HG03097 (cell line): ENCODE measurements around the gene PLD1.

Experiments used
- ATAC-seq: cut with Tn5 transposase; IDR thresholded peaks from one replicate; pipeline ENCODE4 v1.9.1; 2021; ENCODE audit not compliant: unreplicated experiment, low FRiP score

The PLD1 gene

GRCh38 chr3:171678971-171679492 is 131.3 kb downstream of the PLD1 start:
- no peak for ATAC-seq

DNA sequence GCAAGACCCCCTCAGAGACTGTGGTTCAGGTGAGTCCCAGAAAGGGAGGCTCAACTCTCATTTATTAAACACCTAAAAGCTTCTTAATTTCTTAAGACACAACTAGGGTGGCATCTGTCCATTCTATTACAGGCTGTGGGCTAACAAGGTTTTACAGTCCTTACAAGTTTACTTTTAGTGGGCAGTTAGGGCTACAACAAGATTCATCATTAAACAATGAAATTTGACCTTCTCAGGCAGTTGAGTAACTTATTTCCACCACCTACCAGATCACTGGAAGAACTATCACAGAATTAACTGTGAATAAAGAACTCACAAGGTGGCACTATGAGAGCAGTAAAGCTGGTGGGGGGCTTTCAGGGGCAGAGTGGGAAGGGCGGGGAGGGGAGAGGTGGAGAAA is 132.6 kb downstream of the PLD1 start:
- no peak for ATAC-seq

DNA sequence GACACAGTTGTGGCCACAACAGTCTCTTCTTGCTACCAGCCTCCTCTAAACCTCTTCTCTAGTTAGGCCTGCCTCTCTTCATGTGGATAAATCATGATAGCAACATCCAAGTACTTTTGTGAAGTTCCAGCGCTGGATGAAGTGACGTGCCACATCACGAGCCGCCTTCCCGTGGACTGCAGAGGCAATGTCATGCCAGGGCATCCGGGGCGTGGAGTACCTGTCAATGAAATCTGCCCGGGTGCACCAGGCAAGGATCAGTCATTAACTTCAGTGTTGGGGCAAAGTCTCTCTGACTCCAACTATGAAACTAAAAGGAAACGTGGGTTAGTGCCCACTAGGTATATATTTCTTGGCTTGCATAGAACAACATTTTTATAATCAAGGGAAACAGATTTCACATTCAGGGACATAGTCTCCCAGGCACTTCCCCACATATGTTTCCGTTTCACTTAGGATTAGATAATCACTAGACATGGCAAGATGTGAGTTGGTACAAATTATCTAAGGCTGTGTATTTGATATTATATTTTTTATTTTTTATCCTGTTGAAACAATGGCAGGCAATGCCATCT is 133.6 kb downstream of the PLD1 start:
- ATAC-seq: no peak

GRCh38 chr3:171673951-171674350 is 136.3 kb downstream of the PLD1 start:
- no peak for ATAC-seq

- ATAC-seq: no peak
Measured at GRCh38 chr3:171672538-171672937, 137.7 kb downstream of the PLD1 start.

GRCh38 chr3:171672124-171672523 is 138.2 kb downstream of the PLD1 start:
- ATAC-seq: no peak

DNA sequence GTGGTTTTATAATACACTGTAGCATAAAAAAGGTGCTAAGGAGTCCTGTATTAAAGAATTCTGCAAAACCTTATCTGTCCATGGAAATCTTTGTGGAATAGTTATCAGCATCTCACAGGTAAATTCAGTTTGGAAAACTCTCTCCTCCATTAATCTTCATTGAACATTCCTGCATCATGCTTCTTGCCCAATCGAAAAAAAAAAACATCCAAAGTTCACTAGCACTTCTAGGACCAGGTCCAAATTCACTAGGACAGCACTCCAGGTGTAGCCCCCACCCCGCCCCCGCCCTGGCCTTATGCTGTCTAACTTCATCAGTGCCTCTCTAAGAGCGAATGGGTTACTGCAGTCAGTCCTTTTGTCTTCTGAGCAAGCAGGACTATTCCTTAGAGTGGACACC is 138.6 kb downstream of the PLD1 start:
- no peak for ATAC-seq

DNA sequence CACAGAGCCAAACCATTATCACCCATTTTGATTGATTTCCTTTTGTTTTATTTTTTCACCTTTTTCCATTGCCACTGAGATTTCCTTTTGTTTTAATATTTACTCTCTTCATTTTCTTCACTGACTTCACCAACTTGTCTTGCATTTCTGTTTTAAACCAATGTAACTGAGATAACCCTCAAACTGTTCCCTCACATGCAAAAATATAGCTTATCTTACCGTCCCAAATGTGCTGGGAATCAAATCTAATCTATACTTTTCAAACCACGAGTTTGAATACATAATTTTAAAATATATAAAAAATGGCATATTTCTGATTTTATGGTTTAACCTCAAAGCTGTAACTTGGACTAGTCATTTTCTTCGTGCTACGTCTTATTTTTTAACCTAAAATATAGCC is 143.8 kb downstream of the PLD1 start:
- ATAC-seq: no peak

DNA sequence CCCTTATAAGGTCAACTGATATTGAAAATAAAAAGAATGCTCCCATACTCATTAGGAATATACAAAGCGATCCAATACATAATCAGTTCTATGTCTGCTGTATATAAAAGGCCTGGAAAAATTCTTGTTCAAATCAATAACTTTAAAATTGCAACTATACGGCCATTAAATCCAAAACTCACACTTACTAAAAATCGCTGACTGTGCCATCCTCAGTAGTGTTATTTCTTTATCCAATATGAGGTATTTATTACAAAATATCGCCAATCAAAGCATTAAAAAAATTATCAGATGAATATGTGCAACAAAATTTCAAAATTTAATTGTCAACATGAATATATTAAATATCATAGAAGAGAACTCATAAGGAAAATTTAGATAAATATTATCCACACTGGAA is 146.5 kb downstream of the PLD1 start:
- no peak for ATAC-seq

GRCh38 chr3:171661484-171661883 is 148.8 kb downstream of the PLD1 start:
- ATAC-seq: no peak

DNA sequence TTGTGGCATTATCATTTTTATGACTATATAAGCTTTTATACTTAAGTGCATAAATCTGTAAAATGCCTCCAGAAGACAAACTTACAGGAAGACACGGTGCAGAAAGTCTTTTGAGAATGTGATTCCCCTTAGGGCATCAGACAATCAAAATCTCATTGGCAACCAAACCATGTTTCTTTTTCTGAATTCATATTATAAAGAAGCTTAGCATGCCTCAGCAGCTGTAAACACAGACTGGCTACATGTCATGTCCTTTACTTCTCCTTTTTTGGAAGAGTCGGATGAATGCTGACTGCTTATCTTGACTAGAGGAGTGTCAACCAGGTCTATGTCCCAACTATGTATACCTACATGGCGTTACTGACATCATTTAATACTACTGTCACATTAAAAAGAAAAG is 150.1 kb downstream of the PLD1 start:
- ATAC-seq: no peak

DNA sequence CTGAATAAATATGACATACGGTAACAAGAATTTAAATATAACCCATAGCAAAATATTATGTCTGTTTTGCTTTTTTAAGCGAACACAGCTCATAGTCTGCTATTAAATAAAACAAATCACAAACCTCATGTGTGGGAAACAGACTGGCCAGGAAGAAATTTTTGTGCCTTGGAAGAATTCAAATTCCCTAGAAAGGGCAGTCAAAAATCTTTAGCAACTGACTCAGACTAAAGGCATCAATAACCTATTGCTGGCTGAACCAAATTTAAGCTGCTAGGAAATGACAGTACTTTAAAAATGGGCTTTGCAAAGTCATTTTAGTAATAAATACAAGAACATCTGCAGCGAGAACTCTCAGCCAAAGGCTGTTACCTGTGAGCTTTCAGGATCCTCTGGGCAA is 151.4 kb downstream of the PLD1 start:
- no peak for ATAC-seq

- ATAC-seq: no peak
Measured at GRCh38 chr3:171654809-171655208, 155.5 kb downstream of the PLD1 start.

DNA sequence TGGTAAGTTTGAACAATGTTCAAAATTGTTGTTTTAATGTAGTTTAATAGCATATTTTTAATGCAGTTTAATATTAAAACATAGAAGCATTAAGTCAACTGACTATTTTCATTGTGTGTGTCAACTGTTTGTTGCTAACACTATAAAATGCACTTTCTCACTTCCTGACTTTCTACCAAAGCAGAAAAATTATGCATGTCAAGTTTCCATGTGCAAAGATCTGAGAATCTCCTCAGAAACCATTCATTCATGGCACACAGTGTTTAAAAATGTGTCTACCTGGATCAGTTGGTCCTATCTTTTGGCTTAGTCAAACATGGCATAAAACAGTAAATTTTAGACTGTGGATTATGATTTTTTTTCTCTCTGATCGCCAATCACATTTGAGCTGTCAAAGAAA is 156.0 kb downstream of the PLD1 start:
- no peak for ATAC-seq

DNA sequence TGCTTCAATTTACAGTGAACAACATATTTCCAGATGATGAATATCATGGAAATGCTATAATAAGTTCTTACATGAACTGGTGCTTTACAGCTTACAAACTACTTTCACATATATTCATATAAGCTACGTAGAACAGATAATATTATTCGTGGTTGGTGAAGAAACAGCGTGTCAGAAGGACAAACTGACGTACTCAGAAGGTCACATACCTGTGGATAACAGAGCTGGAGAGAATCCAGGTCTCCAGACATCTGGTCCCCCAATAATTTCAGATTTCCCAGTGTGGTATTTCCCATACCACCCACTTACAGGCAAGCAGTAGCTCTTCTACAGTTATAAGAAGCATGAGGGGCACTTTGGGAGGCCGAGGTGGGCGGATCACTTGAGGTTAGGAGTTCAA is 156.6 kb downstream of the PLD1 start:
- ATAC-seq: no peak

DNA sequence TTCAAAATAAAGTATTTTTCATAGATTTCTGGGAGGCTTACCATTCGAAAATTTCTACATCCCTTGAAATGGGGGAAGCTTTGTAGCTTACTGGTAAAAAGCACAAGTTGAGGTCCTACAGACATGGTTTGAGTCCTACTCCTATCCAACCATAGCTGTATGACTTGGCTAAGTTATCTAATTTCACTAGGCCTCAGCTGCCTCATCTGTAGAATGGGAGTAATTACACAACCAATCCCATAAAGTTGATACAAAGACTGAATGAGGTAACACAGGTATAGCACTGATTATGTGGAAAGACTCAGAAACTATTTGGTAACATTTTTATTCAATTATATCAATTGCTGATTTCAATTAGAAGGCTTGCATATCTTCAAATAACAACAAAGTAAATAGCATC is 157.4 kb downstream of the PLD1 start:
- no peak for ATAC-seq

GRCh38 chr3:171649911-171650592 is 160.2 kb downstream of the PLD1 start:
- ATAC-seq: no peak

GRCh38 chr3:171649267-171649666 is 161.0 kb downstream of the PLD1 start:
- no peak for ATAC-seq

DNA sequence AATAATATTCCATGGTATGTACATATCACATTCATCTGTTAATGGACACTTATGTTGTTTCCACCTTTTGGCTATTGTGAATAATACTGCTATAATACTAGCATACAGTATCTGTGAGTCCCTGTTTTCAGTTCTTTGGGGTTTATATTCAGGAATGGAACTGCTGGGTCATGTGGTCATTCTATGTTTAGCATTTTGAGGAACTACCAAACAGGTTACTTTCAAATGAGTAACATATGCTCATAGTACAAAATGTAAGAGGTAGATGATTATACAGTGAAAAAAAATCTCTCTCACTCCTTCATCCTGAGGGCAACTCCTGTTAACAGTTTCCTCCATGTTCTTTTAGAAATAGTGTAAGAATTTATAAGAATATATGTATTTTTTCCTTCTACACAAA is 162.2 kb downstream of the PLD1 start:
- ATAC-seq: no peak

DNA sequence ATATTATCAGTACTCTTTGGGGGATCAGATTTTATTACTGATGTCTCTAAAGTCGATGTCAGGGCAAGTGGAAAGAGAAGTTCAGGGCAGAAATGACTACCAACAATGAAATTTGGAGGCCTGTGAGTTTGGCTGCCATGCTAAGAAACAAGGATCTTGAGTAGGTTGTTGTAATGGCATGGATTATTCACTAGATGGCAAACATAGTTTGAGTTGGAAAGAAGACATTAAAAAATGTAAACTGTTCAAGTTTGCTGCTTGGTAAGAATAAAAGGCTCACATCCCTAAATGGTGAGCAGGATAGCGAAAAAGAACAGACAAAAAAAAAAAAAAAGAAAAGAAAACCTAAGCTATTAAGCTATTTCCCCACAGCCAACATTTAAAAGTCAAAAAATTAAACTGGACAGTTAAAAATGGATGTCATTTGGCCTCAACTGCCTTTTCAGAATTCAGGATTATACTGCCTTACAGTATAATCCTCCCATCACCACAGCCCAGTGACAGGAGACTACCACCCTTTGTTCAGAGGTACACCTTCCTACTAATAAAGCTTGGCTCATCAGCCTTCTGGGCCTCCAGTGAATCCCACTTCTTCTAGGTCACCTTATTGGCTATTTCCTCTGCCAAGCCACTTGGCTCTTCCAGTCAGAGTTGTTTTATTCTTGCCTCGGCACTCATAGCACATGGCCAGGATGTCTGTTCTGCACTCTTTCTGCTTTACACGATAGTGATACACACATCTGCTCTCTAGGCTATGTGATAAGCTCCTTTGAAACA is 163.7 kb downstream of the PLD1 start:
- ATAC-seq: no peak

DNA sequence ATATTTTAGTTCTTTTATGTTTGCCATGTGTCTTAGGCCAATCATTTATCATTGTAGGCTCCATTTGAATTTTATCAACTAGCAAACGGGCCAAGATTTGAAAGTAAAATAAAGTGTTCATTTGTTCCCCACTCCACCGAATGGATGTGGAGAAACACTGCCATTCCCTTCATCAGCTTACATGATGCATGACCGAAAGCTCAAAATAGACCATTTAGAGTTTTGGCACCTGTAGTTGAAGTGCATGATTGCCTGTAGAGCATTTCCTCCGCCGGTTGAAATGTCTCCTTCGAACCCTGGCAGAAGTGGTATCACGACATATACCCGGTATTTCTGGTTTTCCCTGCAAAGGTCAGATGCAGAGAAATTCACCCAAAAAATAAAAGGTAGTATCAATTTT is 165.6 kb downstream of the PLD1 start:
- no peak for ATAC-seq

DNA sequence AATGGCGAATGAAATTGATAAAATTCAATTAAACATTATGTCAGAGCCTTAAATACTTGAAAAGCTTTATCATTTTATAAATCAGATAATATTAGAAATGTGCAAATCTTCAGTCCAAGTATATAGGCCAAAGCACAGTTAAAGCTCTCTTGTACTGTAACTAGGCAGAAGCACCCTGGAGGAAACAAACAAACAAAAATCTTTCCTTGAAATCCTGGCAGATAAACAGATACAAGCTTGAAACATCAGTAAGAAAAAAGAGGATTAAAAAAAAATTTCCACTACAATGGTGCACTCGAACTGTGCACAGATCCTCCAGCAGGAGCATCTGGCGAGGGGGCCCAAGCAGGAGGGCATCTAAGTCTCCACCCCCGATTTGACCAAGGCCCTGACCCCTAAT is 166.6 kb downstream of the PLD1 start:
- ATAC-seq: no peak
